HG03575 (cell line): Measurements from ENCODE around the gene PCYOX1L.
"Not testable (repeated sequence)": the region's sequence is repeated elsewhere in the genome, so short reads cannot be mapped to it uniquely, and the experiment has no call there.

ENCODE experiments used
- ATAC-seq: cut with Tn5 transposase; IDR thresholded peaks from one replicate; pipeline ENCODE4 v1.9.1; 2021; ENCODE audit not compliant: unreplicated experiment, insufficient number of reproducible peaks, low FRiP score; ENCODE audit errors: extremely low read depth

PCYOX1L gene

DNA sequence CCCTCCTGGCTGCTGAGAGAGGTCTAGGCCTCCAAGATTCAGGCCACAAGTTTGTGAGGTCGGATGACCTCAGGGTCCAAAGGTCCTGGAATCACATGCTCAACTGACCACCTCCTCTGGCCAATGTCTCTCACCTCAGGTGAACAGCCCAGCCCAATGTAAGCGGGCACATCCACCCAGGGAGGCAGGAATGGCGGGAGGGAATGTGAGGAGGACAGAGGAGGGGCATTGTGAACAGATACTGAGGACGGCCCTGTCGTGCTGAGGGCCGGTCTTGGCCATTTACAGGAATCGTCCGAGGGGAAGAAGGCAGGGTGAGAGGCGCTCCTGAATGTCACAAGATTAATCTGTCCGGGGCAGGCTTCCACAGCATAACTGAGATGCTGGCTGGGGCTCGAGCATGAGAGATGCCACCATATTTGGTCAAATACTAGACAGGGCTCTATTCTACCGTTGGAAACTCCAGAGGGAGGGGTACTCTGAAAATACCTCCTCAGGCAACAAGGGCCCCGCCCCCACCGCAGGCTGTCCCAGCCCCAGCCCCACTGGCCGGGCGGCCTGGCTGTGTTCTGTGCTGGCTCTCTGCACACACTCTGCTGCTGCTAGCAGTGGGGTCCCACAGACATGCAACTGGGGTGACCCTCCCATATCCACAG lies 22.7 kb downstream of the PCYOX1L start:
- no peak for ATAC-seq

- no peak for ATAC-seq
Observed at GRCh38 chr5:149381261-149381985, 23.6 kb downstream of the PCYOX1L start.

- no peak for ATAC-seq
Observed at GRCh38 chr5:149381986-149382338, 24.1 kb downstream of the PCYOX1L start.

- ATAC-seq, result no peak
Observed at GRCh38 chr5:149382517-149383220, 24.8 kb downstream of the PCYOX1L start.

DNA sequence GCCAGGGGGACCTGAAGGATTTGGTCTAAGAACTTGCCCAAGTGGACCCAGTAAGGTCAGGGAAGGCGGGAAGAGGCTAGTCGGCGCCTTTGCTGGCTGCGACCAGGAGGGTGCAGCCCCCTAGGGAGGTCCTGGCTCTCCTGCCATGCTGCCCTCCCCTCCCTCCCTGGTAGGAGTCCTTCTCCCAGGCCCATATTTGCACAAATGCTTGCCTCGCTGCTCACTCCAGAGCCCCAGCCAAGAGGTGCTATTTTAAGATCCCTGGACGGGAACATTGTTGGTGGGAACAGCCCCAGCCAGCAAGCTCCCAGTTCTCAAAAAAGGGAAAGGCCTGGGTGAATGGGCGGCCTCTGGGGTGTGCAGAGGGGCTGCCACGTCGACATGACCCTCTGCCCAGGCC lies 25.6 kb downstream of the PCYOX1L start:
- ATAC-seq, result no peak

GRCh38 chr5:149386166-149386565 lies 28.3 kb downstream of the PCYOX1L start:
- no peak for ATAC-seq

DNA sequence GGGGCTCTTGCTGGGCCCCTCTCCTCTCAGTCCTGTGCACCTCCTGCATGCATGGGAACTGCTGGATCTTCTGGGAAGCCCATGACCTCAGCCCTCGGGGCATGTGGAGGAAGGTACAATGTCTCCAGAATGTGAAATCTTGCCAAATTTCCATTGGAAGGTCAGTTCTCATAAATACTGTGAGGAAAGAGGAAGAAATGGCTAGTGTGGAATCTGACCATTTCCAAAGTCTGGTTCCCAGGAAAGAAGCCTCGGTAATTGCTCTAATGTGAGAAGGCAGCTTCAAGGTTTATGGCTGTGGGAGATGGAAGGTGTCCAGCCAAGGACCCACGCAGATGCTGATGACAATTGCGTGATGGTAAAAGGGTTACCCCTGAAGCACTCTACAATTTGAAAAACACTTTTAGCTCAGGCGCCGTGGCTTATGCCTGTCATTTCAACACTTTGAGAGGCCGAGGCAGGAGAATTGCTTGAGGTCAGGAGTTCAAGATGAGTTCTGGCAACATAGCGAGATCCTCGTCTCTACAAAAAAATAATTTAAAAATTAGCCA lies 29.3 kb downstream of the PCYOX1L start:
- ATAC-seq, result no peak

- no peak for ATAC-seq
Observed at GRCh38 chr5:149387982-149388381, 30.1 kb downstream of the PCYOX1L start.

DNA sequence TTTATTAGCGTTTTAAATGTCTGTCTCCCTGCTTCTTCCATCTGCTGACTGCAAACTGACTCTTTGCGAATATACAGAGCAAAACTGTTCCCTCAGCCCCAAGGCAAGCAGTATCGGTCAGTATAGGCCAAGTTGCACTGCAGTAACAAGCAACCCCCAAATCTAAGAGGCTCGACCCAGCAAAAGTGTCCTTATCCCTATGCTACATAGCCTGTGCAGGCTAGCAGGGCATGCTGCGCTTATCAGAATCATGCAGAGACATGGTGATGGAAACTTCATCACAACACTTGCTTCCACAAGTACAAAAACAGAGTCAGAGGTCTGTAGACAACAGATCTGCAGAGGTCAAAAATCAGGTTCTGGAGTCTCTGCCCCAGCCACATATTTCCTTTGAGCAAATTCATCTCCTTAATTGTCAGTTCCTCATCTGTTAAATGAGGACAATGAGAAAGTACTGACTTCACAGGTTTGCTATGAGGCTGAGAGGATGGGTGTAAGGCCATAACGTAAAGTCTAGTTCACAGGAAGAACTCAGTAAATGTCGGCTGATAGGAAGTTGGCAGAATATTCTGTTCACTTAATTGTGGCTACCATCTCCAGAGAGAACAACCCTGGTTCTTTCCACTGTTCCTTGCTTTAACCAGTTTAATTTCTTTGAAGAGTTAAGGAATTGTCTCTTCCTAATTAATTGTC lies 30.8 kb downstream of the PCYOX1L start:
- ATAC-seq, result no peak

DNA sequence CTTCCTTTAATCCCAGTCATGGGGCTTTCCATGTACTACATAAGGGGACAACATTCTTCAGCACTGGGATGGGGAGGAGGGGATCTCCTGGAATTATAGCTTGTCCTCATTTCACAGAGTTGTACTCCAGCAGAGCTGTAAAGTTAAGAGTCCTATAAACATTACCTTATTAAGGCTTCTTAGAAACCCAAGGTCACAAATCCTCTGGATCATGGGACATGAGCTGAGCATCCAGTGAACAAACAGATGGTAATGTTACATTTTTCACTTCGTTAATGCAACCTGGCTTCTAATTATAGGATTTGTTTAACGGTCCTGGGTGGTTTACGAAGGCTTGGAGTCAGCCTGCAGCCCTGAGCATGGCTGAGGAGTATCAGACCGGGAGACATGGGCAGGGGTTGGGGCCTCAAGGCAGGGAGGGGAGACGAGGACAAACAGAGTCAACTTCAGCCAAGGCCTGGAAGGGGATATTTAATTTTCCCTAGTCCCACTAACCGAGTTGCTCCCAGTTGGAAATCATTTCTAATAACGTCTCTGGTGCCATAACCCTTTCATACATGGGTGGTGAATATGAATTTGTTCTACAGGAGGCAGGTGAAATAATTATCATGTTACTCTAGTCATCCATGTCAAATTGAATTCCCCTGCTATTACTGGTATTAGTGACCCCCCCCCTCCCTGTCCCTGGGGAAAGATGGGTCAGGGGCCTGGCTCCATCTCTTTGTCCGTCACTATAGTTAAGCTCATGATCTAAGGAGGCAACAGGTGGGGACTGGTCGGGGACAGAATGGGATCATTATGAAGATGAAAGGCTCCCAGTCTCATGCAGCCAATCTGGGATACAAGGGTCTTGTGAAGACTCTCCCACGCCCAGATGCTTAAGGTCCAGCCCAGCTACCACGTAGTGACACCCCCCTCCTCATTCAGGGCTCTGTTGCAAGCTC lies 32.0 kb downstream of the PCYOX1L start:
- no peak for ATAC-seq

DNA sequence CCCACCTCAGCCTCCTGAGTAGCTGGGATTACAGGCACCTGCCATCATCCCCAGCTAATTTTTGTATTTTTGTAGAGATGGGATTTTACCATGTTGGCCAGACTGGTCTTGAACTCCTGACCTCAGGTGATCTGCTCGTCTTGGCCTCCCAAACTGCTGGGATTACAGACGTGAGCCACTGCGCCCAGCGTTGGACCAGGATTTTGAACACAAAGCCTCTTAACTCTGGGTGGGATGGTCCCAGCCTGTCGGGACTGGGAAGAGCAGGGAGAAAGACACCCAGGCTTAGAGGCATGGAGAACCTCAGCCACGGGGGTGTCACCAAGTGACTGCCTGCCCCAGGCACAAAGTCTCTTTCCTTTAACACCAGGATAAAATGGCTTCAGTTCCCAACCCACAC lies 33.2 kb downstream of the PCYOX1L start:
- not testable (repeated sequence) for ATAC-seq

- ATAC-seq, result no peak
Observed at GRCh38 chr5:149391524-149391923, 33.7 kb downstream of the PCYOX1L start.

GRCh38 chr5:149392718-149393117 lies 34.9 kb downstream of the PCYOX1L start:
- ATAC-seq, result no peak

DNA sequence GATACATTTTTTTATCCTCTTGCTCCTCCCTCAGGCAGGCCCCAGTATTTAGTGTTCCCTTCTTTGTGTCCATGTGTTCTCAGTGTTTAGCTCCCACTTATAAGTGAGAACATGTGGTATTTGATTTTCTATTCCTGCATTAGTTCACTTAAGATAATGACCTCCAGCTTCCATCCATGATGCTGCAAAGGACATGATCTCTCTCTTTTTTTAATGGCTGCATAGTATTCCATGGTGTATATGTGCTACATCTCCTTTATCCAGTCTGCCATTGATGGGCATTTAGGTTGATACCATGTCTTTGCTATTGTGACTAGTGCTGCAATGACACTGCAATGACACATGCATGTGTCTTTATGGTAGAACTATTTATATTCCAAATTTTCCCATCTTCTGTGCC lies 37.1 kb downstream of the PCYOX1L start:
- not testable (repeated sequence) for ATAC-seq

GRCh38 chr5:149397530-149397929 lies 39.7 kb downstream of the PCYOX1L start:
- ATAC-seq, result no peak

GRCh38 chr5:149398747-149399266 lies 41.0 kb downstream of the PCYOX1L start:
- not testable (repeated sequence) for ATAC-seq

DNA sequence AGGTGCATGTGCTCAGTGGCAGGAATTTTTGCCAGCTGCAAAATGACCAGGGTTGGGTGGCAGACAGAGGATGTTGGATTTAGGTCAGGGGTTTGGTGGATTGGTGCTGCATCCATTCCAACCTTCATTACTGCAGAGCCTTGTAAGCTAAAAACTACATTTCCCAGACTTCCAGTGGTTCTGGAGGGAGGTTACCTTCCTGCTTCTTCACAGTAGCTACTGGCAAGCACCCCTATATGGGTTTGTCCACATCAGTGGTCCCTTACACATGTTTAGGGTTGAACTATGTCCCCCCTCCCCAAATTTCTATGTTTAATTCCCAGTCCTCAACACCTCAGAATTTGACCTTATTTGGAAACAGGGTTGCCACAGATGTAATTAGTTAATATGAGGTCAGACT lies 41.9 kb downstream of the PCYOX1L start:
- ATAC-seq, result no peak

GRCh38 chr5:149400304-149400703 lies 42.5 kb downstream of the PCYOX1L start:
- no peak for ATAC-seq
